Smooth muscle cell (in vitro differentiated cells): Measurements from ENCODE around the gene SHE. TPM values are rescaled to one million over a fixed set of nuclear protein-coding genes. Genes with fewer than 3 reads are reported as not detected.

ENCODE experiments used
- DNase-seq: peaks from one replicate; lab custom pipeline; 2025; ENCODE audit not compliant: unreplicated experiment; lab: John Stamatoyannopoulos, UW
- H2AFZ ChIP-seq: fragments of 200-600 bp; sonication (generic); 2 replicates; pipeline ENCODE4 v1.6.0; 2016; ENCODE audit warnings: antibody characterized with exemption, low read depth, mild to moderate bottlenecking
- H3F3A ChIP-seq: fragments of 200-600 bp; sonication (generic); 2 replicates; pipeline ENCODE4 v1.6.0; 2017; ENCODE audit warnings: antibody characterized with exemption, low read depth
- H3K27ac ChIP-seq: fragments of 200-600 bp; sonication (generic); 2 replicates; pipeline ENCODE4 v1.5.1; 2016; ENCODE audit warnings: low read depth, mild to moderate bottlenecking
- H3K27me3 ChIP-seq: fragments of 200-600 bp; sonication (generic); 2 replicates; pipeline ENCODE4 v1.6.1; 2016; ENCODE audit warnings: low read depth, mild to moderate bottlenecking
- H3K36me3 ChIP-seq: fragments of 200-600 bp; sonication (generic); 2 replicates; pipeline ENCODE4 v1.5.1; 2016; ENCODE audit warnings: low read depth
- H3K4me1 ChIP-seq: fragments of 200-600 bp; sonication (generic); 2 replicates; pipeline ENCODE4 v1.5.1; 2016; ENCODE audit warnings: low read depth
- H3K4me2 ChIP-seq: fragments of 200-600 bp; sonication (generic); 2 replicates; pipeline ENCODE4 v1.6.0; 2016; ENCODE audit warnings: mild to moderate bottlenecking
- H3K4me3 ChIP-seq: fragments of 200-600 bp; sonication (generic); 2 replicates; pipeline ENCODE4 v1.5.1; 2016; ENCODE audit warnings: mild to moderate bottlenecking
- H3K79me2 ChIP-seq: fragments of 200-600 bp; sonication (generic); 2 replicates; pipeline ENCODE4 v1.6.0; 2016; ENCODE audit warnings: low read depth, mild to moderate bottlenecking
- H3K9ac ChIP-seq: fragments of 200-600 bp; sonication (generic); 2 replicates; pipeline ENCODE4 v1.6.0; 2016; ENCODE audit warnings: low read depth
- H3K9me3 ChIP-seq: fragments of 200-600 bp; sonication (generic); replicated peaks from 2 replicates; pipeline ENCODE4 v1.5.1; 2016; ENCODE audit warnings: low read depth
- H4K20me1 ChIP-seq: fragments of 200-600 bp; sonication (generic); 2 replicates; pipeline ENCODE4 v1.6.0; 2016; ENCODE audit warnings: low read depth
- CTCF ChIP-seq: fragments of 200-600 bp; sonication (generic); IDR thresholded peaks from 2 replicates; pipeline ENCODE4 v1.5.1; 2017; ENCODE audit warnings: borderline replicate concordance, mild to moderate bottlenecking, antibody characterized with exemption; ENCODE audit not compliant: insufficient read depth, poor library complexity, severe bottlenecking
- WGBS: methylation state at CpG from one replicate; pipeline ENCODE4 v1.1.7; 2016; ENCODE audit warnings: low lambda C conversion rate; 5-methylcytosine and 5-hydroxymethylcytosine counted together
- polyA plus RNA-seq: library from polyadenylated mRNA; unstranded; fragments of >200 nt; fragmentation: Nextera tagmentation; extraction: Ambion mirVana; gene quantifications from 2 replicates; pipeline ENCODE4 v1.2.1, GENCODE V29; 2016
- total RNA-seq: library from RNA; depleted of rRNA; stranded (reverse); fragments of >200 nt; gene quantifications from 2 replicates; pipeline ENCODE4 v1.2.3, GENCODE V29; 2014

The SHE gene
- total and polyA plus RNA-seq, 2 experiments from 2014 or later, result 0.39 to 0.45 TPM

- WGBS, result 76% methylated on average over 6 of the region's 6 CpGs
- Histone ChIP-seq H3K27me3 (peaks cover 7% of the 10 kb centered on the region), H3K4me2 (no peak overlapping the region), H3K4me3 (no peak overlapping the region), H3K36me3 (no peaks in the 10 kb centered on the region), H3K27ac (no peak overlapping the region), H3K9ac (no peak overlapping the region), H3K9me3 (no peaks in the 10 kb centered on the region), H4K20me1 (no peaks in the 10 kb centered on the region), H3F3A (no peaks in the 10 kb centered on the region), H3K79me2 (no peaks in the 10 kb centered on the region), H3K4me1 (no peaks in the 10 kb centered on the region), H2AFZ (no peak overlapping the region)
- no peak for TF ChIP-seq CTCF
- DNase-seq, result no peak
Measured at GRCh38 chr1:154527192-154527591, 25.0 kb upstream of the SHE start.

GRCh38 chr1:154524881-154525280, 22.7 kb upstream of the SHE start:
- Histone ChIP-seq H3K4me3 (no peak overlapping the region), H3K27ac (no peak overlapping the region), H3K9me3 (no peaks in the 10 kb centered on the region), H4K20me1 (no peaks in the 10 kb centered on the region), H3F3A (no peaks in the 10 kb centered on the region), H3K27me3 (peaks cover 7% of the 10 kb centered on the region), H3K4me2 (no peak overlapping the region), H3K79me2 (no peaks in the 10 kb centered on the region), H3K36me3 (no peaks in the 10 kb centered on the region), H2AFZ (no peak overlapping the region), H3K4me1 (no peaks in the 10 kb centered on the region), H3K9ac (no peak overlapping the region)
- DNase-seq, result no peak
- TF ChIP-seq CTCF, result no peak

- H3K9me3 ChIP-seq, result no peaks in the 10 kb centered on the region
- no peaks in the 10 kb centered on the region for H3K4me1 ChIP-seq
- TF ChIP-seq CTCF, result no peak
- 71% methylated on average over 3 of the region's 3 CpGs for WGBS
- no peaks in the 10 kb centered on the region for H4K20me1 ChIP-seq
- DNase-seq, result no peak
- H3K9ac ChIP-seq, result no peak overlapping the region
- H3K27me3 ChIP-seq, result peaks cover 17% of the 10 kb centered on the region
- no peak overlapping the region for H2AFZ ChIP-seq
- H3K4me3 ChIP-seq, result no peak overlapping the region
- H3K36me3 ChIP-seq, result no peaks in the 10 kb centered on the region
- H3K79me2 ChIP-seq, result no peaks in the 10 kb centered on the region
- no peak overlapping the region for H3K27ac ChIP-seq
- no peaks in the 10 kb centered on the region for H3F3A ChIP-seq
- H3K4me2 ChIP-seq, result no peak overlapping the region
Measured at GRCh38 chr1:154521695-154522094, 19.5 kb upstream of the SHE start.

- WGBS, result 72% methylated on average over 3 of the region's 3 CpGs
- Histone ChIP-seq H3K27ac (no peak overlapping the region), H3F3A (no peaks in the 10 kb centered on the region), H3K27me3 (peaks cover 24% of the 10 kb centered on the region), H3K4me1 (no peaks in the 10 kb centered on the region), H3K4me3 (no peak overlapping the region), H3K79me2 (no peaks in the 10 kb centered on the region), H3K9ac (no peak overlapping the region), H2AFZ (peak overlapping the region; percentile 54), H4K20me1 (no peaks in the 10 kb centered on the region), H3K4me2 (no peak overlapping the region), H3K9me3 (no peaks in the 10 kb centered on the region), H3K36me3 (no peaks in the 10 kb centered on the region)
- TF ChIP-seq CTCF, result no peak
- DNase-seq, result no peak
Measured at GRCh38 chr1:154520333-154520732, 18.1 kb upstream of the SHE start.
